Gastrocnemius medialis (tissue), 4 donors: Measurements from ENCODE around the gene PPP1R37.

Source experiments
- CTCF ChIP-seq, 5 experiments: fragments of 450-650 bp in 3 of 5; fragments of 200-600 bp in 2 of 5; sonication (generic) in 2 of 5; IDR thresholded peaks in 4 of 5; conservative IDR thresholded peaks in 1 of 5; 1 replicate in 4 of 5; 2 replicates in 1 of 5; pipeline ENCODE4 v1.5.1; 2016 to 2019; ENCODE audit warnings: antibody characterized with exemption in 5 of 5, mild to moderate bottlenecking in 3 of 5, moderate library complexity in 3 of 5
- POLR2A ChIP-seq, 2 donors: fragments of 450-650 bp; IDR thresholded peaks; one replicate each; pipeline ENCODE4 v1.6.1; 2017; ENCODE audit warnings: antibody characterized with exemption in 2 of 2, mild to moderate bottlenecking in 2 of 2, moderate library complexity in 2 of 2

- TF ChIP-seq CTCF (IDR thresholded peaks at IDR 0.05 in 4 of 5, conservative IDR thresholded peaks at IDR 0.05 in 1 of 5) = no peak
- no peak for TF ChIP-seq POLR2A (IDR thresholded peaks at IDR 0.05)
These were observed 15.9 kb upstream of the PPP1R37 start for GRCh38 chr19:45076851-45077730.
